Measurements from ENCODE around the gene COQ8A.
A peak's percentile ranks its signal among the peaks of the same experiment; 100 is the strongest.

COQ8A gene

GRCh38 chr1:226974544-226975258 lies 34.6 kb downstream of the COQ8A start:
- DNase-seq, result peak; percentile 91

- DNase-seq, result peak; percentile 87
Observed at GRCh38 chr1:226975259-226976250, 35.5 kb downstream of the COQ8A start.

- DNase-seq, result no peak
Observed at GRCh38 chr1:226976276-226976977, 36.3 kb downstream of the COQ8A start.

GRCh38 chr1:226976978-226977642 lies 37.0 kb downstream of the COQ8A start:
- DNase-seq, result no peak

- DNase-seq, result no peak
Observed at GRCh38 chr1:226977643-226978431, 37.7 kb downstream of the COQ8A start.

- DNase-seq, result no peak
Observed at GRCh38 chr1:226978432-226979114, 38.5 kb downstream of the COQ8A start.

GRCh38 chr1:226979115-226979516 lies 39.0 kb downstream of the COQ8A start:
- no peak for DNase-seq

- no peak for DNase-seq
Observed at GRCh38 chr1:226979517-226980121, 39.5 kb downstream of the COQ8A start.

- no peak for DNase-seq
Observed at GRCh38 chr1:226980122-226980560, 40.0 kb downstream of the COQ8A start.

- no peak for DNase-seq
Observed at GRCh38 chr1:226980565-226981385, 40.7 kb downstream of the COQ8A start.

GRCh38 chr1:226981386-226981817 lies 41.3 kb downstream of the COQ8A start:
- no peak for DNase-seq

- no peak for DNase-seq
Observed at GRCh38 chr1:226981838-226982237, 41.7 kb downstream of the COQ8A start.

- DNase-seq, result no peak
Observed at GRCh38 chr1:226982451-226983177, 42.5 kb downstream of the COQ8A start.

- DNase-seq, result no peak
Observed at GRCh38 chr1:226983247-226983991, 43.3 kb downstream of the COQ8A start.

GRCh38 chr1:226983992-226984364 lies 43.9 kb downstream of the COQ8A start:
- no peak for DNase-seq

- no peak for DNase-seq
Observed at GRCh38 chr1:226984521-226985238, 44.6 kb downstream of the COQ8A start.

- DNase-seq, result no peak
Observed at GRCh38 chr1:226985239-226985838, 45.2 kb downstream of the COQ8A start.

Measured in DMS53 (cell line).